GM12892 (cell line): ENCODE data around the gene ITIH5. TPM values are rescaled to one million over a fixed set of nuclear protein-coding genes. Genes with fewer than 3 reads are reported as not detected.
"Not testable (repeated sequence)": the region's sequence is repeated elsewhere in the genome, so short reads cannot be mapped to it uniquely, and the experiment has no call there.

Experiments
- DNase-seq: peaks from one replicate; pipeline ENCODE4 v3.0.0; 2011; ENCODE audit not compliant: insufficient read length
- FAIRE-seq: peaks from 2 replicates; lab custom pipeline; 2011; peaks lifted over from hg19 to GRCh38; lab: Jason Lieb, UNC
- POLR2A ChIP-seq: IDR thresholded peaks from 2 replicates; pipeline ENCODE4 v1.6.1; 2011; ENCODE audit warnings: low read depth, low read length, control low read depth
- POLR2AphosphoS5 ChIP-seq: IDR thresholded peaks from 2 replicates; pipeline ENCODE4 v1.6.1; 2011; ENCODE audit warnings: low read depth, low read length, control low read depth
- TAF1 ChIP-seq: IDR thresholded peaks from 2 replicates; pipeline ENCODE4 v1.6.1; 2011; ENCODE audit warnings: low read depth, mild to moderate bottlenecking, control low read depth, low read length, borderline replicate concordance
- polyA plus RNA-seq: library from polyadenylated mRNA; unstranded; fragments of >200 nt; gene quantifications from one replicate; pipeline ENCODE4 v1.2.1, GENCODE V29; 2012; ENCODE audit warnings: missing spikeins, inconsistent platforms; ENCODE audit not compliant: missing spikeins

ITIH5 gene
- polyA plus RNA-seq, result not detected

DNA sequence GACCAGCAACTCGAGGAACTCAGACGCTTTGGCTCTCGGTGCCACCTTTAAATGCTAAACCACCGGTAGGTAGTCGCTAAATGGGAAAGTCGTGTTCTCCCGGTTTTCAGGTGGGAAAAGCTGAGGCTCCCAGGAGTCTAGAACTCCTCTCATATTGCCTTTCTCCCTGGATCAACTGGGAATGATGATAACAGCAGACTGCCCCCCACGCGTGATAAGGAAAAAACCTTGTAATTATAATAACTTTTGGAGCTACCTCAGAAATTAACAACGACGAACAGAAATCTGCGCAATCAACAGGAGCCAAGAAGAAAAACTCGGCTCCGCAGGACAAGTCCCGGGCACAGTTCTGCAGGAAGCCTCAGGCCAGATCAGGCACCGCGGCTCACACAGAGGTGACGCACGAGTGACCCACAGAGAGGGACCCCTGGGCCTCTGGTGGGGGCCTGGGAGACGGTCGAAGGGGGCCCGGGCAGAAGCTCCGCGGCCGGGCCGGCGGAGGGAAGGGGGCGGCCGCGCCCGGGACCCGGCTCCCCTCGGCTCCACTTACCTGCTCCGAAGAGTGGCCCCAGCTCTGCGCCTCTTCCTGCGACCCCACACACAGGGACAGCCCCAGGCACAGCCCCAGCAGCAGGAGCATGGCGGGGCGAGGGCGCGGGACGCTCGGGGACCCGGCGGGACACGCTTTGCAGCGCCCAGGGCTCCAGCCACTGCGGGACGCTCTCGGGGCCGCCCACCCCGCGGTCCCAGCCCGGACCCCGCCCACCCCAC, at the start of gene ITIH5:
Gene ITIH5 (minus strand): TSS at position 714 of the 771 bp plus-strand sequence. CDS start 74 bp downstream, at position 640.
- TF ChIP-seq POLR2A (no peak), TAF1 (no peak), POLR2AphosphoS5 (no peak)
- no peak for DNase-seq
- no peak for FAIRE-seq

DNA sequence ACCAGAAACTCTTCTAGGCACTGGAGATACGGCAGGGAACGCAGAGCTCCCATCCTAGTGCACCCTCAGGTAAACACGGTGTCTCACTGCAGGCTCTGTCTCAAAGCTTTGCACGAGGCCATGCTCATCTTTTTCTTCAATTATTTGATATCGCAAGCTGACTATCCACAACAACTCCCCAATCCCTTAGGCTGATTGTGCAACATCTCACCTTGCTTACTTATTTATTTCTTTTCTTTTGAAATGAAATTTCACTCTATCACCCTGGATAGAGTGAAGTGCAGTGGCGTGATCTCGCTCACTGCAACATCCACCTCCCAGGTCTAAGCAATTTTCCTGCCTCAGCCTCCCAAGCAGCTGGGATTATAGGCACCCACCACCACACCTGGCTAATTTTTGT, 48.7 kb upstream of the ITIH5 start:
- FAIRE-seq, result no peak
- no peak for TF ChIP-seq TAF1
- no peak for TF ChIP-seq POLR2AphosphoS5
- TF ChIP-seq POLR2A, result no peak
- no peak for DNase-seq

DNA sequence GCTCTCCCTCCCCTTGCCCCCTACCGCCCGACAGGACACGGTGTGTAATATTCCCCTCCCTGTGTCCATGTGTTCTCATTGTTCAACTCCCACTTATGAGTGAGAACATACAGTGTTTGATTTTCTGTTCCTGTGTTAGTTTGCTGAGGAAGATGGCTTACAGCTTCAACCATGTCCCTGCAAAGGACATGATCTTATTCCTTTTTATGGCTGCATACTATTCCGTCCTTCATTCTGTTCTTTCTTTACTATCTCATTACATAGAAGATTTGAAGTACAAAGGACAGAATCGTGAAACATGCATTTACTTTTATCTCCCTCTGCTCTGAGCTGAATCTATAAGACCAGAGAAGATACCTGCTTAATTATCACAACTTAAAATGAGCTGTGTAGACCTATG, 44.3 kb upstream of the ITIH5 start:
- not testable (repeated sequence) for DNase-seq, FAIRE-seq

DNA sequence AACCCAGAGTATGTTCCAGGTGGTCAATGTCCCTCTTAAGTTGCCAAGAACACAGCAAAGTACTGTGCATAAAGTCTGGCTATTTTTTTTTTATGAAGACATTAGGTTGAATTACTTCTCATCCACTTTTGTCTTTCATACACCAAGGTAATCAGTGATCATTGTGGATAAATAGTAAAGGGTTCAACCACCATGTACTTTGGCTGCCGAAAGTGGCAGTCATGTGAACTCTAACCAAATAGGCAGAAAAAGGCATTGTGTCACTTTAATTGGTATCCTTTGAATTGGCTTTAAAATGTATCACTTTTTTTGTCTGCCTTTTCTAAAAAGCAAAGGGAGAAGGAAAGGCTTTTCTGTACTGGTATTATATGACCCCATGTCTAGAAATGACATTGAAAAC, 43.7 kb upstream of the ITIH5 start:
- no peak for FAIRE-seq
- no peak for TF ChIP-seq POLR2AphosphoS5
- TF ChIP-seq POLR2A, result no peak
- TF ChIP-seq TAF1, result no peak
- DNase-seq, result no peak

DNA sequence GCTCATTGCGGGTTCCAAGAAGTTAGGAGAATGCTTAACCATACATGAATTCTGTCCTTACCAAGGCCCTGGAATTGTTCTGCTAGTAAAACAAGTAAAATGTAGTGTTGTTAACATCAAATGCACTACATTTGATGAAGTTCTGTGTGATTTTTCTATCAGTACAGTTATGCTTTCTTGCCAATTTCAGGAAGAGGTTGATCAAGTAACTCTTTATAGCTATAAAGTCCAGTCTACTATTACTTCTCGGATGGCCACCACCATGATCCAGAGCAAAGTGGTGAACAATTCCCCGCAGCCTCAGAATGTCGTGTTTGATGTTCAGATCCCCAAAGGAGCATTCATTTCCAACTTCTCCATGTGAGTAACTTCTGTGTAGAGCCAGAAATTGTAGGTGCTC, 42.1 kb upstream of the ITIH5 start:
- DNase-seq (no peak), FAIRE-seq (no peak)
- no peak for TF ChIP-seq TAF1
- TF ChIP-seq POLR2A, result no peak
- TF ChIP-seq POLR2AphosphoS5, result no peak

DNA sequence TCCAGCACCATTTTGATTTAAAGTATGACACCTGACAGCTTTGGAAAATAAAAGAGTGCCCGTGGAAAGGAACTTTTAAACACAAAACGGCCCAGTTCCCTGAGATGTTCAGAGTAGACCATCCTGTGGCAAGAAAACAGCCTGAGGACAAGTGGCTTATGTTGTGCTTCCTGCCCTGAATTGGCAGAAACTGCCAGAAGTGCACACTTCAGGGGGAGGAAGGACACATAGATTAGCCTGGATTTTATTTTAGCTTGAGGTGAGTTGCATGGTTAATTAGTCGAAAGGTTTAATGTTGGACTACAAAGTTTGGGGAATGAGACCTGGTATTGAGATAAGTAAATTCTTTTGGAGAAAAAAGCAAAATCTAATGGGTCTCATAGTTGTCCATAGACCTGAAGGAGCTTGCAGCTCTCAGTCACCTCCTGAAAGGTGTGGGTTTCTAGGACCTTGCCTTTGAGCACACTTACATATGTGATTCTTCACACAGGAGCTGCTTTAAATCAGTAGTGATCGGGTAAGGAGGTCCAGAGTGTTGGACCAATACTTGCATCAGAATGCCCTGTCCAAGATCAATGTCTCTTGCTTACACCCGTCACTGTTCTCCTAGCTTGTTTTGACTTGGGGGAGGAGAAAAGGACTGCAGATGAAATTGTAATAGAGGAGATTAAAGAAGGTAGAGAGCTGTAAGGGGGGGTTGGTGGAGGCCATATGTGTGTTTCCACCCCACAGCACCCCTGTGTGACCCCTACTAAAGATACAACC, 41.3 kb upstream of the ITIH5 start:
- TF ChIP-seq POLR2AphosphoS5 (no peak), POLR2A (no peak), TAF1 (no peak)
- DNase-seq (no peak), FAIRE-seq (no peak)

DNA sequence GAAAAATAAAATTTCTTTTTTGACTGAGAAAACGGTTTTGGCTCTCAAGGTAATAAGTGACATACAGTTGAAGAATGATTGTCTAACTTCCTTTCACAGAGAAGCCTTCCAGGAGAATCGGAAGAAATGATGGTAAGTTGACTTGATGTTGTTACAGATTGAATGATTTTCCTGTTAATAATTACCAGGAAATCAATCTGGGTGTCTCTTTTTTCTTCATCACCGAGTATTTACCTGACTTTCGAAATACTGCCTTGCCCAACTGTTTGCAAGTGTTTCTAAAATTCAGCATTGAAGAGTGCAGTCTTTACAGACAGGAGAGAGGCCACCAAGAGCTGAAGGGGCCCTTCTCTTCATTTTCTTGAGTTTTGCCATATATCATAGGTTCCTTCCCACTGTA, 40.3 kb upstream of the ITIH5 start:
- FAIRE-seq, result no peak
- TF ChIP-seq TAF1 (no peak), POLR2A (no peak), POLR2AphosphoS5 (no peak)
- no peak for DNase-seq

DNA sequence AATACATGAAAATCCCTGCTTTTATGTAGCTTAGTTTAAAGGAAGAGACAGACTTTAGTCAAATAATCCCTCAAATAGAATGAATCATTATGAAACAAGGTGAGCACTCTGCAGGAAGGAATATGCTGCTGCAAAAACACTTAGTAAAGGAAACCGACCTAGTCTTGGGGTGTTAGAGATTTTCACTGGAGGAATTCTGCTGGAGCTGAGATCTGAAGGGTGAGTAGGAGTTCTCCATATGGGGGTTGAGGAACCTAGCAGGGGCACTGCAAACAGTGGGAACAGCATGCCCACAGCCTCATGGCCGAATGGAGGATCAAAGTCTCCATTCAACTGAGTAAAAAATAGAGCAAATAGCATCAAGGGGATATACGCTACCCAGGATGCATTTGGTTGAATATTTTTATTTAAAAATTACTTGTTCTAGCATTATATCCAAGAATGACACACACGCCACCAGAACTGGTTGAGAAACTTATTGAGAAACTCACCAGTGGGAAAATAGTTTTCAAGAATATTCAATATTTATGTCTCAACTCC, 39.8 kb upstream of the ITIH5 start:
- TF ChIP-seq TAF1, result no peak
- no peak for TF ChIP-seq POLR2AphosphoS5
- TF ChIP-seq POLR2A, result no peak
- FAIRE-seq (no peak), DNase-seq (no peak)

DNA sequence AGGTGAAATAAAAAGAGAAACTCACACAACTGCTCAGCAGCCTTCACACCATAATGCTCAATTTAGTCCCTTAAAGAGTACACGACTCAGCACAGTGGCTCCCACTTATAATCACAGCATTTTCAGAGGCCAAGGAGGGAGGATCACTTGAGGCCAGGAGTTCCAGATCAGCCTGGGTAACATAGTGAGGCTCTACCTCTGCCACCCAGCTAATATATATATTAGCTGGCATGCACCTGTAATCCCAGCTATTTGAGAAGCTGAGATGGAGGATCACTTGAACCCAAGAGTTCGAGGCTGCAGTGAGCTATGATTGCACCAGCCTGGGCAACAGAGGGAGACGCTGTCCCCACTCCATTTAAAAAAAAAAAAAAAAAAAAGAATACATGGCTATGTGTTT, 38.6 kb upstream of the ITIH5 start:
- no peak for DNase-seq
- no peak for FAIRE-seq
- TF ChIP-seq POLR2AphosphoS5 (no peak), POLR2A (no peak), TAF1 (no peak)

DNA sequence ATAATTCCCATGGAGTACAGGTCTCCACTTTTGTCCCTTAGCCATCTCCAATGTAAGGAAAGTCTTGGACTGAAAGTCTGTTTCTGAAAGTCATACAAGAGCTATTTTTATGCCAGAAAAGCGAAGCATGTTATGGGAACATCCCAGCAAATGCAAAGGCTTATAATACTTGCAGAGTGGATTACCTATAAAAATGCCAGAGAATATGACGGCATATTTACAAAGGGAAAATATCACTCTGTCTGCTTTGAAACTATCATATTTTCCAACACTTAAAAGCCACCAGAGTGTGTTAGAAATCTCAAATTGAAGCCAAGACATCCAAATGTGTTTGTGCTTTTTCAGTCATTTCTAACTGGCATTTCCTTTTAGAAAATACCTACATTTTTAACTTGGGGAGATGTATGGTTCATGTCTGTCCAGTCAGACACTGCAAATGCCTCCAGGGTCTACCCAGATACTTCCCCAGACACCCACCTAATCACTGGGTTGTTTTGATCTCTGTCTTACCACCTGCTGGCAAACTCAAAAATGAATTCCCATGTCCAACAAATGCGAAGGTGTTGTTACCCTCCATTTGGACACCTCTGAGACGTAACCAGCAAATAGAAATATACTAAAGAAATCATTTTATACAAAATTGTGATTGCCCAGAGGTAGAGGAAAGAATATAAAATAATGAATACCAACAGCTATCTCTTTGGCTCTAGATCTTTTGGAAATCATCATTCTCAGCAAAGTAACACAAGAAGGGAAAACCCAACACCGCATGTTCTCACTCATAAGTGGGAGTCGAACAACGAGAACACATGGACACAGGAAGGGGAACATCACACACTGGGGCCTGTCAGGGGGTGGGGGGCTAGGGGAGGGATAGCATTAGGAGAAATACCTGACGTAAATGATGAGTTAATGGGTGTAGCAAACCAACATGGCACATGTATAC, 37.6 kb upstream of the ITIH5 start:
- FAIRE-seq (no peak), DNase-seq (no peak)
- no peak for TF ChIP-seq POLR2A
- TF ChIP-seq POLR2AphosphoS5, result no peak
- TF ChIP-seq TAF1, result no peak

DNA sequence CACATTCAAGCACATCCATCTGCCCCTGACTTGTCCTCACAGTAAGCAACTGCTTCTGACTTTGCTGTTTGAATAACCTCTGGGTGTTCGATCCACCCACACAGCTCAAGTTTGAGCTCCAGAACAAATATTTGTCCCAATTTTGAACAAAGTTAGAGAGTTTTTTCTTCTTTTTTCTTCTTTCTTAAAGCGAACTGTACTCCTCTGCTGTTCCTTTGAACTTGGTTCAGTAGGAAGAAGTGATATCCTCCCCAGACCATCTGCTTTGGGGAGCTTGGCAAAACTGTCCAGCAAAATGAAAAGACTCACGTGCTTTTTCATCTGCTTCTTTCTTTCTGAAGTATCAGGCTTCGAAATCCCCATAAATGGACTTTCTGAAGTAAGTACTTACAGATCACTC, 36.4 kb upstream of the ITIH5 start, which contains the start of gene ITIH2:
Gene ITIH2 (plus strand): TSS at position 177 of the 400 bp plus-strand sequence. CDS start 119 bp downstream, at position 296.
- DNase-seq, result no peak
- no peak for FAIRE-seq
- TF ChIP-seq TAF1, result no peak
- no peak for TF ChIP-seq POLR2A
- TF ChIP-seq POLR2AphosphoS5, result no peak
